H1 (cell line): ENCODE data around the gene DNASE1L1. TPM values are rescaled to one million over a fixed set of nuclear protein-coding genes. Genes with fewer than 3 reads are reported as not detected.

Experiments used
- CTCF ChIA-PET: fragments of 300-600 bp; sonication (Branson Sonifier 250); formaldehyde crosslinking; loops from one replicate; lab custom pipeline; 2021; ENCODE audit not compliant: partially characterized antibody; lab: Charles Lee
- POLR2A ChIA-PET: fragments of 300-600 bp; sonication (Branson Sonifier 250); formaldehyde crosslinking; loops from one replicate; lab custom pipeline; 2021; ENCODE audit warnings: inconsistent platforms; ENCODE audit not compliant: partially characterized antibody; lab: Charles Lee
- DNase-seq, 2 experiments: peaks; one replicate each; pipeline versions ENCODE4 v3.0.0 to v3.0.0-alpha.2; 2010 to 2022; ENCODE audit warnings: low spot score in 2 of 2, low read depth in 1 of 2, mixed read lengths in 1 of 2
- FAIRE-seq: peaks from 2 replicates; lab custom pipeline; 2011; peaks lifted over from hg19 to GRCh38; lab: Jason Lieb, UNC
- H2AFZ ChIP-seq: 2 replicates; pipeline ENCODE4 v1.8.1; 2012; ENCODE audit warnings: low read length, inconsistent platforms
- H2AK5ac ChIP-seq: 2 replicates; pipeline ENCODE4 v1.6.1; 2013; ENCODE audit warnings: low read depth, low read length
- H2BK120ac ChIP-seq: replicated peaks from 2 replicates; pipeline ENCODE3; 2013; ENCODE audit warnings: low read depth, low read length, inconsistent platforms
- H2BK12ac ChIP-seq: 2 replicates; pipeline ENCODE4 v1.6.1; 2013; ENCODE audit warnings: low read depth, low read length
- H2BK15ac ChIP-seq: 2 replicates; pipeline ENCODE4 v1.6.1; 2013; ENCODE audit warnings: low read length
- H2BK20ac ChIP-seq: 2 replicates; pipeline ENCODE4 v1.6.1; 2013; ENCODE audit warnings: low read length
- H2BK5ac ChIP-seq: 2 replicates; pipeline ENCODE4 v1.6.1; 2013; ENCODE audit warnings: low read depth, low read length
- H3K14ac ChIP-seq: 2 replicates; pipeline ENCODE4 v1.6.1; 2013; ENCODE audit warnings: inconsistent platforms; ENCODE audit not compliant: insufficient read length
- H3K18ac ChIP-seq: 2 replicates; pipeline ENCODE4 v1.6.1; 2013; ENCODE audit warnings: low read length; ENCODE audit errors: extremely low read depth
- H3K23ac ChIP-seq: 2 replicates; pipeline ENCODE4 v1.6.1; 2013; ENCODE audit warnings: inconsistent platforms; ENCODE audit not compliant: insufficient read length
- H3K23me2 ChIP-seq: 2 replicates; pipeline ENCODE4 v1.6.1; 2013; ENCODE audit warnings: low read depth, low read length
- H3K27ac ChIP-seq: 2 replicates; pipeline ENCODE4 v1.6.1; 2011; ENCODE audit warnings: low read depth, low read length, inconsistent platforms
- H3K27me3 ChIP-seq, 4 experiments: replicated peaks in 1 of 4; 1 replicate in 1 of 4; 2 replicates in 3 of 4; pipeline versions ENCODE4 v1.6.1 to v1.8.1; 2011 to 2013; ENCODE audit warnings: low read length in 3 of 4, mild to moderate bottlenecking in 3 of 4, inconsistent platforms in 2 of 4, mixed read lengths in 2 of 4, moderate library complexity in 1 of 4; ENCODE audit not compliant: control insufficient read depth in 3 of 4, insufficient read depth in 3 of 4; ENCODE audit errors: extremely low read depth in 1 of 4
- H3K36me3 ChIP-seq, 4 experiments: 2 replicates each; pipeline versions ENCODE4 v1.6.1 to v1.8.1; 2011 to 2013; ENCODE audit warnings: mild to moderate bottlenecking in 4 of 4, low read length in 3 of 4, moderate library complexity in 2 of 4, control low read depth in 1 of 4, inconsistent platforms in 1 of 4; ENCODE audit not compliant: insufficient read depth in 4 of 4, control insufficient read depth in 2 of 4
- H3K4ac ChIP-seq: replicated peaks from 2 replicates; pipeline ENCODE3; 2013; ENCODE audit warnings: low read length, low read depth, mixed read lengths, inconsistent platforms; ENCODE audit not compliant: insufficient read length
- H3K4me1 ChIP-seq, 4 experiments: replicated peaks in 1 of 4; 1 replicate in 1 of 4; 2 replicates in 3 of 4; pipeline versions ENCODE4 v1.6.1 to v1.8.1; 2011 to 2013; ENCODE audit warnings: low read length in 3 of 4, inconsistent platforms in 2 of 4, mixed read lengths in 1 of 4; ENCODE audit not compliant: insufficient read depth in 4 of 4, control insufficient read depth in 3 of 4
- H3K4me2 ChIP-seq, 2 experiments: 2 replicates each; pipeline versions ENCODE4 v1.6.1 to v1.8.1; 2011 to 2013; ENCODE audit warnings: low read depth in 2 of 2, low read length in 2 of 2, control low read depth in 1 of 2, inconsistent platforms in 1 of 2, mild to moderate bottlenecking in 1 of 2; ENCODE audit not compliant: insufficient read depth in 1 of 2
- H3K4me3 ChIP-seq, 4 experiments: fragments of 200-600, 300-600 bp in 1 of 4; sonication (generic), shearing (Covaris generic), sonication (Bioruptor Twin) in 1 of 4; 2 replicates each; pipeline versions ENCODE4 v1.5.1 to v1.8.1; 2011 to 2016; ENCODE audit warnings: low read length in 4 of 4, low read depth in 3 of 4, control low read depth in 2 of 4, inconsistent platforms in 2 of 4, mild to moderate bottlenecking in 2 of 4, mixed read lengths in 1 of 4, moderate library complexity in 1 of 4; ENCODE audit not compliant: insufficient read depth in 2 of 4; ENCODE audit errors: extremely low read depth in 1 of 4
- H3K56ac ChIP-seq: replicated peaks from 2 replicates; pipeline ENCODE3; 2013; ENCODE audit warnings: low read depth, mild to moderate bottlenecking, mixed read lengths, low read length, inconsistent platforms; ENCODE audit not compliant: insufficient read length
- H3K79me1 ChIP-seq: 2 replicates; pipeline ENCODE4 v1.6.1; 2013; ENCODE audit warnings: low read depth, low read length, control low read depth
- H3K79me2 ChIP-seq, 2 experiments: 2 replicates each; pipeline versions ENCODE4 v1.6.1 to v1.8.1; 2012 to 2013; ENCODE audit warnings: low read length in 2 of 2, mild to moderate bottlenecking in 2 of 2, inconsistent platforms in 1 of 2; ENCODE audit not compliant: insufficient read depth in 2 of 2, control insufficient read depth in 1 of 2
- H3K9ac ChIP-seq, 4 experiments: replicated peaks in 1 of 4; 1 replicate in 1 of 4; 2 replicates in 3 of 4; pipeline versions ENCODE4 v1.6.1 to v1.8.1; 2011 to 2013; ENCODE audit warnings: low read depth in 3 of 4, low read length in 3 of 4, control low read depth in 2 of 4, mild to moderate bottlenecking in 2 of 4, moderate library complexity in 2 of 4, inconsistent platforms in 1 of 4; ENCODE audit errors: extremely low read depth in 1 of 4
- H3K9me3 ChIP-seq, 2 experiments: 2 replicates each; pipeline versions ENCODE4 v1.6.1 to v1.8.1; 2012 to 2013; ENCODE audit warnings: mild to moderate bottlenecking in 2 of 2, moderate library complexity in 2 of 2, control low read depth in 1 of 2, inconsistent platforms in 1 of 2, low read depth in 1 of 2, low read length in 1 of 2, mixed read lengths in 1 of 2; ENCODE audit not compliant: insufficient read depth in 2 of 2
- H4K20me1 ChIP-seq, 2 experiments: replicated peaks in 1 of 2; 2 replicates each; pipeline versions ENCODE3 to v1.8.1; 2011 to 2013; ENCODE audit warnings: inconsistent platforms in 2 of 2, low read length in 2 of 2, mild to moderate bottlenecking in 1 of 2; ENCODE audit not compliant: insufficient read depth in 2 of 2, control insufficient read depth in 1 of 2
- H4K5ac ChIP-seq: 2 replicates; pipeline ENCODE4 v1.6.1; 2013; ENCODE audit warnings: low read length, low read depth, mixed read lengths, inconsistent platforms; ENCODE audit not compliant: insufficient read length
- H4K8ac ChIP-seq: 2 replicates; pipeline ENCODE4 v1.8.0; 2013; ENCODE audit warnings: mild to moderate bottlenecking, moderate library complexity, low read length, inconsistent platforms; ENCODE audit not compliant: insufficient read depth; ENCODE audit errors: extremely low read depth
- H4K91ac ChIP-seq: replicated peaks from 2 replicates; pipeline ENCODE3; 2013; ENCODE audit warnings: low read length, mixed read lengths, inconsistent platforms; ENCODE audit not compliant: insufficient read length
- E2F6 ChIP-seq: IDR thresholded peaks from 2 replicates; pipeline ENCODE4 v1.6.1; 2012; ENCODE audit warnings: inconsistent platforms
- JUN ChIP-seq: IDR thresholded peaks from 2 replicates; pipeline ENCODE4 v1.6.1; 2011; ENCODE audit warnings: low read depth, mild to moderate bottlenecking, improper control_type of control experiment, low read length
- SRF ChIP-seq: IDR thresholded peaks from 2 replicates; pipeline ENCODE4 v1.6.1; 2011; ENCODE audit warnings: mild to moderate bottlenecking, low read depth, low read length, moderate library complexity
- WGBS, 2 experiments: shearing (Covaris generic) in 1 of 2; methylation state at CpG; one replicate each; pipeline versions ENCODE4 v1.1.6 to v1.1.7; 2013 to 2015; ENCODE audit warnings: low lambda C conversion rate in 2 of 2, mixed read lengths in 2 of 2, inconsistent platforms in 1 of 2, low coverage in 1 of 2, missing lambda C conversion rate in 1 of 2; ENCODE audit not compliant: insufficient replicate concordance in 2 of 2, insufficient coverage in 1 of 2, insufficient read length in 1 of 2; ENCODE audit errors: extremely low coverage in 1 of 2, missing lambda C conversion rate in 1 of 2; 5-methylcytosine and 5-hydroxymethylcytosine counted together
- polyA plus RNA-seq, 7 experiments: library from polyadenylated mRNA; depleted of rRNA in 3 of 7; stranded (reverse) in 5 of 7; unstranded in 2 of 7; fragments of >200 nt in 5 of 7; fragments of 200-250 nt in 2 of 7; gene quantifications; 1 replicate in 5 of 7; 2 replicates in 1 of 7; 4 replicates in 1 of 7; pipeline versions ENCODE4 v1.2.1 to v1.2.3, GENCODE V29; 2011 to 2013; ENCODE audit warnings: missing spikeins in 2 of 7, mixed read lengths in 2 of 7
- total RNA-seq: library from RNA; stranded (reverse); fragmentation: NEBNext Ultra II Directional; extraction: Animal tissue kit (Norgen Biotek cat#: 25700); gene quantifications from 2 replicates; pipeline ENCODE4 v1.2.1, GENCODE V29; 2021

DNASE1L1 gene
- total and polyA plus RNA-seq, 2 of the 8 experiments (the other 6 are each of a cell fraction or from before 2014, with no cell fraction given): 8.7 to 30.0 TPM

GRCh38 chrX:154437971-154438893, 29.2 kb upstream of the DNASE1L1 start:
- H3K9ac ChIP-seq: peak overlapping the region in 3 of 4 experiments; percentile 28 to 51 (median 29); a peak in 4 of 7 replicates
- peak overlapping the region; percentile 68 to 89 for H3K4me2 ChIP-seq
- H3K23me2 ChIP-seq: peaks cover 2% of the 10 kb centered on the region; the same call in 1 of the 2 replicates
- H3K23ac ChIP-seq: no peak overlapping the region
- no peak overlapping the region for H2BK120ac ChIP-seq
- ChIA-PET POLR2A (interaction anchor here (0.8 to 1.2 kb wide), 6 partner anchors 10 to 89 kb away, joined by 3 to 5 read pairs (median 3); partner anchors contain the start of genes RPL10 and SLC10A3), CTCF (interaction anchor here (0.5 to 0.9 kb wide), 2 partner anchors 42 to 44 kb away, joined by 3 to 4 read pairs; no protein-coding TSS in a partner anchor)
- no peak overlapping the region for H3K18ac ChIP-seq
- H3K4me1 ChIP-seq: peaks cover 0 to 6% (median 4%) of the 10 kb centered on the region in 4 experiments; a peak in 6 of 7 replicates
- H3K79me1 ChIP-seq: no peaks in the 10 kb centered on the region
- H3K27me3 ChIP-seq: no peaks in the 10 kb centered on the region
- no peak overlapping the region for H3K56ac ChIP-seq
- H4K5ac ChIP-seq: no peak overlapping the region
- 87% methylated on average over 15 of the region's 28 CpGs; no CpG with 5 or more reads in 1 of the 2 experiments for WGBS, 2 experiments
- peak overlapping the region; percentile 56 to 86 (median 66) for H3K4me3 ChIP-seq
- H3K4ac ChIP-seq: no peak overlapping the region
- no peak overlapping the region for H4K91ac ChIP-seq
- no peak overlapping the region for H2AK5ac ChIP-seq
- no peak overlapping the region for H2BK15ac ChIP-seq
- H4K8ac ChIP-seq: no peak overlapping the region
- H3K14ac ChIP-seq: no peak overlapping the region
- FAIRE-seq (no peak), DNase-seq (no peak)
- no peak overlapping the region for H3K27ac ChIP-seq
- TF ChIP-seq E2F6 (no peak), SRF (no peak), JUN (no peak)
- H3K79me2 ChIP-seq: peaks cover 0 to 17% of the 10 kb centered on the region in 2 experiments; a peak in 2 of 4 replicates
- no peaks in the 10 kb centered on the region for H3K9me3 ChIP-seq
- peaks cover 0 to 11% of the 10 kb centered on the region in 2 experiments for H4K20me1 ChIP-seq
- H2BK20ac ChIP-seq: no peak overlapping the region
- H2BK12ac ChIP-seq: no peak overlapping the region
- H2AFZ ChIP-seq: no peak overlapping the region
- H3K36me3 ChIP-seq: peaks cover 0 to 29% (median 14%) of the 10 kb centered on the region in 4 experiments; a peak in 6 of 8 replicates
- H2BK5ac ChIP-seq: no peak overlapping the region
